ENCODE data around the gene UXS1. TPM values are rescaled to one million over a fixed set of nuclear protein-coding genes. Genes with fewer than 3 reads are reported as not detected.

Gene UXS1
- total RNA-seq, 2 experiments from 2014 or later, result 47.4 to 47.8 TPM

DNA sequence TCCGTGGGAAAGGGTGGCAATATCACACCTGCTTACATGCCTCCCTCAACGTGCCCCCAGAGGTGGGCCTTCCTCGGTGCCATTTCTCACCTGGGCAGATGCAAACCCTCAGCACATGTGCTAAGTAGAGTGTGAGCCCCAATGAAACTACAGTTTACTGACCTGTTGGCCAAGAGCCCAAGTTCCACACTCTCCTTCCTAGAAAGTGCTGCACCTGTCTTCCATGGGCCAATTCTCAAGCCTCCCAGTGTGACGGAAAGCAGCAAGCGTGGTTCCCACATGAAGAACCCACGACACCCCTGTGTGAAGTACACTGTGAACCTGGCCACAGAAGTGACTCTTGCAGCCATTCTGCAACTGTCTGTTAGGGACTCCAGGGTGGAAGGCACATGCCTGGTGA, 73.7 kb downstream of the UXS1 start:
- H3K27me3 Mint-ChIP-seq, result no peaks in the 10 kb centered on the region
- H3K4me1 Mint-ChIP-seq (ENCODE audit: low read depth), result peaks cover 9% of the 10 kb centered on the region
- DNase-seq, result no peak
- H3K9me3 Mint-ChIP-seq, result no peaks in the 10 kb centered on the region
- ATAC-seq, result no peak
- TF ChIP-seq, protein P1, sequence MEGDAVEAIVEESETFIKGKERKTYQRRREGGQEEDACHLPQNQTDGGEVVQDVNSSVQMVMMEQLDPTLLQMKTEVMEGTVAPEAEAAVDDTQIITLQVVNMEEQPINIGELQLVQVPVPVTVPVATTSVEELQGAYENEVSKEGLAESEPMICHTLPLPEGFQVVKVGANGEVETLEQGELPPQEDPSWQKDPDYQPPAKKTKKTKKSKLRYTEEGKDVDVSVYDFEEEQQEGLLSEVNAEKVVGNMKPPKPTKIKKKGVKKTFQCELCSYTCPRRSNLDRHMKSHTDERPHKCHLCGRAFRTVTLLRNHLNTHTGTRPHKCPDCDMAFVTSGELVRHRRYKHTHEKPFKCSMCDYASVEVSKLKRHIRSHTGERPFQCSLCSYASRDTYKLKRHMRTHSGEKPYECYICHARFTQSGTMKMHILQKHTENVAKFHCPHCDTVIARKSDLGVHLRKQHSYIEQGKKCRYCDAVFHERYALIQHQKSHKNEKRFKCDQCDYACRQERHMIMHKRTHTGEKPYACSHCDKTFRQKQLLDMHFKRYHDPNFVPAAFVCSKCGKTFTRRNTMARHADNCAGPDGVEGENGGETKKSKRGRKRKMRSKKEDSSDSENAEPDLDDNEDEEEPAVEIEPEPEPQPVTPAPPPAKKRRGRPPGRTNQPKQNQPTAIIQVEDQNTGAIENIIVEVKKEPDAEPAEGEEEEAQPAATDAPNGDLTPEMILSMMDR (IDR thresholded peaks at IDR 0.05), result no peak
- ChIA-PET CTCF (no interaction called here), POLR2A (no interaction called here)
- H3K36me3 Mint-ChIP-seq (ENCODE audit: low read depth), result peaks cover 20% of the 10 kb centered on the region
- H3K27ac Mint-ChIP-seq, result no peak overlapping the region
- H3K4me3 Mint-ChIP-seq, result no peak overlapping the region
- intact Hi-C loops (cut with micrococcal nuclease), result no loop called here

DNA sequence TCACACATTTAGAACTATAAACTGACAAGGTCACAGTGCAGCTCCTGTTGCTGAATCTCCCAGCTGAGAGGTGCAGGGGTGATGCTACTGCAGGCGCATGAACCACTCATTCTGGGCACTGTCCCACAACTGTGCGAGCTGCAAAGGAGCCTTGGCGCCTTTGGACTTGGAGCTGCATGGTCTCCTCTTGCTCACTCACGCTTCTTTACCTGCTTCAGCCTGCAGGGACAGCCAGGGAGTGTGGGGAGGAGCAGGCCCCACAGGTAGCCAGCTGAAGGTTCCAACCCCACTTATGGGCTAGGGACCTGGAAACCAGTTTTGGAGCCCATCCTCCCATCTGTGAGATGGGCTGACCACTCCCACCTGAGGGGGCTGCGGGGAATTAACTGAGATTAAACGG, 75.0 kb downstream of the UXS1 start:
- TF ChIP-seq, protein P1 (IDR thresholded peaks at IDR 0.05), result no peak
- intact Hi-C loops (cut with micrococcal nuclease), result no loop called here
- H3K27me3 Mint-ChIP-seq, result no peaks in the 10 kb centered on the region
- no peak overlapping the region for H3K4me3 Mint-ChIP-seq
- no peaks in the 10 kb centered on the region for H3K9me3 Mint-ChIP-seq
- POLR2A ChIA-PET, result no interaction called here
- ATAC-seq (no peak), DNase-seq (no peak)
- CTCF ChIA-PET, result no interaction called here
- H3K36me3 Mint-ChIP-seq (ENCODE audit: low read depth), result peaks cover 17% of the 10 kb centered on the region
- H3K4me1 Mint-ChIP-seq (ENCODE audit: low read depth), result peaks cover 20% of the 10 kb centered on the region
- no peak overlapping the region for H3K27ac Mint-ChIP-seq

DNA sequence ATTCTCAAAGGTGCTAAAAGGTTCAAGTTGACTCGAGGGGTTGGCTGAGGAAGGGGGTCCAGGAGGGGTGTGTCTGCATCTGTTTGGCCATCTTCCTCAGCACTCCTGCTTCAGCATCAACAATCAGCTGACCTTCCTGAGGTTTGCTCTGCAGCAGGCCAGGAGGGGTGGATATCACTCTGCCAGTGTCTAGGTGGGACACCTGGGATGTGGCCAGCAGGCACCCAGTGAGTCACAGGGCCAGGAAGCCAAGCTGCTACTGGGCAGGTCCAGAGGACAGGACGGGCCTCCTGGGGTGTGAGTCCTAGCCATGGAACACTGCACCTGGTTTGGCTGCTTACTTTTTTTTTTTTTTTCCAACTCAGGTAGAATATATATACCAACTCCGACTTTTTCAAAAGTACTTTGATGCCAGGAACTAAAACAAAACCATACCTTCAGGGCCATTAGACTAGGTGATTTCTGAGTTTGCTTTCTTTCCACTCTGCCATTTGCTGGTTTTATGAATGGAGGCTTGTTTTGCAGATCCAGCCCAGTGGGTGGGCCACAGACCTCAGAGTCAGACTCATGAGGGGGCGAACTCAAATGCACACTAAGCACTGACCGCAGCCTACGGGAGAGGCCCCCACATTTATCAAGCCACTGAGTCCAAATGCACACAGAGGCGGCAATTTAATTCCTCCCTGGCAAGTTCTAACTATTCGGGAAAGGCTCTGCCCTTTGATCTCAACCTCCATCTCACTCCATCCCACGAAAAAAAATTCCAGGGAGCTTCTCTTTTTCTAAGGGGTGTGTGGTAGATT, 76.0 kb downstream of the UXS1 start:
- CTCF ChIA-PET, result no interaction called here
- Mint-ChIP-seq H3K4me3 (no peak overlapping the region), H3K4me1 (ENCODE audit: low read depth) (peaks cover 20% of the 10 kb centered on the region), H3K9me3 (no peaks in the 10 kb centered on the region), H3K36me3 (ENCODE audit: low read depth) (peaks cover 13% of the 10 kb centered on the region), H3K27ac (peak overlapping the region; percentile 67), H3K27me3 (no peaks in the 10 kb centered on the region)
- ATAC-seq (no peak), DNase-seq (no peak)
- POLR2A ChIA-PET, result no interaction called here
- intact Hi-C loops (cut with micrococcal nuclease), result no loop called here
- TF ChIP-seq, protein P1 (IDR thresholded peaks at IDR 0.05), result no peak

DNA sequence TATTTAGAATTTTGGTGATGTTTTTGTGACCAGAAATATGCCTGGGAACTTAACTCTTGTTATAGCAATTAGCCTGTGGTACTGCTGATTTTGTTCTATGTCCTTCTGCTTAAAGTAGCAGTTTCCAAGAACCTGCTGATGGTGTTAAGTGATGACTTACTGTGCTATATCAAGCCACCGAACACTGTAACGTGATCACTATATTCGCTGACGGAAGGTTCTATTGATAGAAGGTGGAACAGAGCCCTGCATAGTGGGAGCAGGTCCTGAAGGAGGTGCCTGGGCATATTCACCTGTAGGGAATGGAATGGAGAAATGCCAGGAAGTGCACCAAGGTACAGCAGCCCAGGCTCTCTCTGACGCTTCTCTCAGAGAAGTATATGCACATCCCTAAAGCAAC, 76.8 kb downstream of the UXS1 start:
- Mint-ChIP-seq H3K27me3 (no peaks in the 10 kb centered on the region), H3K27ac (no peak overlapping the region), H3K4me1 (ENCODE audit: low read depth) (peaks cover 20% of the 10 kb centered on the region), H3K9me3 (no peaks in the 10 kb centered on the region), H3K4me3 (no peak overlapping the region), H3K36me3 (ENCODE audit: low read depth) (peaks cover 14% of the 10 kb centered on the region)
- CTCF ChIA-PET, result no interaction called here
- TF ChIP-seq, protein P1 (IDR thresholded peaks at IDR 0.05), result no peak
- DNase-seq, result no peak
- intact Hi-C loops (cut with micrococcal nuclease), result no loop called here
- no peak for ATAC-seq
- POLR2A ChIA-PET, result no interaction called here

DNA sequence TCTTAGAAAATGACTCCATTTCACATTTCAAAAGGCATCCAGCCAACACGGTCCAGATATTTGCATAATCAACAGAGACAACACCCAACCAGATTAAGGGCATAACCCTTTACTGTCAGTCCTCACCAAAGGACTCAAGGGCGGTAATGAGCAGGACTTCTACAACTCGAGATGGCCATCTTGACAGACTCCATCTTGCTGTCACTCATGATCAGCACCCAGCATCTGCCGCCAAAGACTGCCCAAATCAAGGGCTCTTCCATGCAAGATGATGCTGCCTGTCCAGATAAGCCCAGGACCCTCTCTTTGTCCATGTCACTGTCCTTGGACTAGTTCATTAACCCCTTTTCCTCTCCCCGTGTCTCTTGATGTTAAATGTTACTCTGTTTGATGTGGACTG, 77.9 kb downstream of the UXS1 start:
- no peak overlapping the region for H3K4me3 Mint-ChIP-seq
- DNase-seq, result no peak
- TF ChIP-seq, protein P1 (IDR thresholded peaks at IDR 0.05), result no peak
- H3K9me3 Mint-ChIP-seq, result no peaks in the 10 kb centered on the region
- H3K4me1 Mint-ChIP-seq (ENCODE audit: low read depth), result peaks cover 20% of the 10 kb centered on the region
- ChIA-PET POLR2A (no interaction called here), CTCF (no interaction called here)
- peaks cover 18% of the 10 kb centered on the region for H3K36me3 Mint-ChIP-seq (ENCODE audit: low read depth)
- intact Hi-C loops (cut with micrococcal nuclease), result no loop called here
- no peak for ATAC-seq
- no peaks in the 10 kb centered on the region for H3K27me3 Mint-ChIP-seq
- peak overlapping the region; percentile 21 for H3K27ac Mint-ChIP-seq
